Measurements from ENCODE around the gene TUBB3.

TUBB3 gene

DNA sequence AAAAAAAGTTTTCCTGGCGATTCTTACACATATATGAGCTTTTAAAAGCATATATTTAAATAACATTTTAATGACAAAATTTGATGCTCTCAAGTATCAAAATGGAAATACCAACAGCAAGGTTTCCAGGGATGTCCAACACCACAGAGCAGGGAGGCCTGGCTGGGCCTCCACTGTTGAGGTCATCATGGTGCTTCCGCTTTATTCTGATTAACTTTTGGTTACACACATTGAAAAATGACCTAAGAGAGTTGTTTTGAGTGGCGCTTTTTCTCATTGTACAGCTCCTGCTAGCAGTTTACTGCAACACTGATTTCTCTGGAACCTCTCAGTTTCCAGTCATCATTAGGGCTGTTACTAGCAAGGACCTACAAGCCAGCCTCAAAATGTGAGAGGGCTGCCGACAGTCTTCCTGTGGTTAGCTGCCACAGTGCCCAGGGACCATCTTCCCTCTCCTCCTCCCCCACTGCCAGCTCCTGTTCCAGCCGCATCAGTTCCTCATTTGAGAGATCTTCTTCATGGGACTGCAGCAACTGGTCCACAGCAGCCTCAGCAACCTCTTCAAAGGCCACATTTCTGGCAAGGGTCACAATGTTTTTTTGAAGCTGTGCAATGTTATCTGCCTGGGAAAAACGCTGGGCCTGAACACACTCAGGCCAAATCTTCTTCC, 46.7 kb downstream of the TUBB3 start:
- no peak for DNase-seq

- DNase-seq, result no peak
These were observed 48.5 kb downstream of the TUBB3 start for GRCh38 chr16:89971495-89972243.

- DNase-seq, result peak; percentile 92
These were observed 49.4 kb downstream of the TUBB3 start for GRCh38 chr16:89972244-89973234.

GRCh38 chr16:89973235-89973634, 50.1 kb downstream of the TUBB3 start:
- no peak for DNase-seq

DNA sequence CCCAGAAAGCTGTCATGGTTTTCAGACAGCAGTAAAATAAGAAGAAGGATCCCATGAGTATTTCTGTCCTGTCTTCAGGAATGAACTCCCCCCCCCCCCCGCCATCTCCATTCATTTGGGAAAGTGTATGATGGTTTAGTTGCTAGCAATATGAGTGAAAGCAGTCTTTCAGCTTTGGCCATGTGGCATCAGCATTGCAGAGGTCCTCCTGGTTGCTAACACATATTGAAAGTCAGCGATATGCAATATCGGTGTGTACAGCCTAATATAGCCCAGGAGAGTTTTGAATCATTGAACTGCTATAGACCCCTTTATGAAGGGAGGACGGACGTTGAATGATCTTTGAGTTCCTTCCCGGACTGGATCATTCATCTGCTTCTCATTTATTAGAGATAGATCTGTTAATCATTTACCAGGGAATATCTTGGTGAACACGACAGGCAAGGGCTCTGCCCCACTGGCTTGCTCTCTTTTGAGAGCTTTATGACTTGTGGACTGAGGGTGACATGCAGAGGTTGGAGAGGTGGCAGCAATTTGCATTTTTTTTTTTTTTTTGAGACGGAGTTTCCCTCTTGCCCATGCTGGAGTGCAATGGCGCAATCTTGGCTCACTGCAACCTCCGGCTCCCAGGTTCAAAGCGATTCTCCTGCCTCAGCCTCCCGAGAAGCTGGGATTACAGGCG, 50.7 kb downstream of the TUBB3 start:
- DNase-seq, result no peak

DNA sequence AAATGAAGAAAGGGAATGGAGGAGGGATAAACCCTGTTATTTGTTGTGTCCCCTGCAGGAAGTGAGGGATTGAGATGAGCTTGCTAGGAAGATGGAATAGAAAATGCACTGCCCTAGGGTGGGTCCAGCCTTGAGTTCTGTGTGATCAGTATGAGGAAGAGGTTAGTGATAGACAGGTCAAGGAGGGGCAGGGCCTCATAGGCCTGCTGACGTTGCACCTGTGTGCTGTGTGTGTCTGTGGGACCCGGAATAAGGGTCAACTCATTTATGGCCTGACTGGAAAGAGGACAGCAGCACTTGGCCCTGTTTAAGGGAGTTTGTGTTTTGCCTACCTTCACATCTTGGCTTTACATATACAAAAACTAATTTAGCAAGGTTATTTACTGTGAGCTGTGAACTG, 51.7 kb downstream of the TUBB3 start:
- DNase-seq, result no peak

DNA sequence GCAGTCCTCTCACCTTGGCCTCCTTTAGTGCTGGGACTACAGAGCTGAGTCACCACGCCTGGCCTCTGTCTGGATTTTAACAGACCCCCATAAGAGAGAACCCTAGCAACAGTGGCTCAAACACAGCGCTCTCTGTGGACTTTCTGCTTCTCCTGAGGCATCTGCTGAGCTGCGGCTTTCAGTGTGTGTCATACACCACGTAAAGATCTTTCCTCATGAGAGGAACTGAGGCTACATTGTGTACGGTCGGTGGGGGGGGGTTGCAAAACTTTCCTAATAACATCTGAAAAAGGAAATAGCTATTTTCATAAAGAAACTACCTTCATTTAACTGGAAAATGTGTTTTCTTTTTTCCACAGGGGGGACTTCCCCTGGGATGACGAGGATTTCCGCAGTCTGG, 58.3 kb downstream of the TUBB3 start:
- peak; percentile 43 for DNase-seq

- no peak for DNase-seq
These were observed 59.2 kb downstream of the TUBB3 start for GRCh38 chr16:89982318-89982717.

GRCh38 chr16:89983536-89983935, 60.4 kb downstream of the TUBB3 start:
- peak; percentile 49 for DNase-seq

DNA sequence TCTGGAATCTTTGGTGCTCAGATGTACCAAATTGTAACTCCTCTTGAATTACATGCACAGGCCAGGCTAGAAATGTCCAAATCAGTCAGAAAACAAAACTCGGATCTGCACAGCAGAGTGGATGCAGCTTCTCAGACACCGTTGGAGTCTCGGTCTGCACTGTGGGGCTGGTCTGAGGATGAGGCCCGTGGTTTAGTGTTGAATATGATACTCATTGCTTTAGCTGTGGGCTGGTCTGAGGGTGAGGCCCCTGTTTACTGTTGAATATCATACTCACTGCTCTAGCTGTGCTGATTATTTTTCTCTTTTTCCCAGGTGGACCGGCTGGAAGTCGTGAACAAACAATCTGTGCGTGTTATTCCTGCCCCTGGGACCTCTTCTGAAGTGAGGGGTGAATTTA, 61.1 kb downstream of the TUBB3 start:
- DNase-seq, result no peak

GRCh38 chr16:89985219-89985618, 62.1 kb downstream of the TUBB3 start:
- DNase-seq, result no peak

Data from stimulated activated CD8-positive, alpha-beta memory T cell treated with anti-CD3 and anti-CD28 coated beads, Interleukin-4, amount 100 ng/mL, for 48 hours (primary cell).